A549 treated with GW870086 at 1 μM for 4 hours (cell line): ENCODE results near the gene HS3ST3B1. TPM values are rescaled to one million over a fixed set of nuclear protein-coding genes. Genes with fewer than 3 reads are reported as not detected.

Source experiments
- total RNA-seq: library from RNA; stranded (reverse); fragments of 200-300 nt; extraction: Qiagen RNA extraction; gene quantifications from 5 replicates; pipeline ENCODE4 v1.2.3, GENCODE V29; 2022; ENCODE audit warnings: low read depth

Gene HS3ST3B1
- total RNA-seq = 0.56 to 0.85 TPM (median 0.65 TPM) in 5 replicates

GRCh38 chr17:14300575-14301278, at the start of gene HS3ST3B1:
TSS of gene HS3ST3B1 (plus strand) at chr17:14301081. CDS start at chr17:14301519, 438 bp downstream.

Other genes starting within 250 kb of the HS3ST3B1 start
- 17.6 to 23.2 TPM (median 18.9 TPM) in 5 replicates for gene COX10, start 231.6 kb upstream of the HS3ST3B1 start, total RNA-seq
- gene CDRT15, start 64.2 kb upstream of the HS3ST3B1 start, total RNA-seq = not detected in 5 replicates